SU-DHL-6 (cell line): Measurements from ENCODE around the gene SKIL.

Experiments used
- EZH2phosphoT487 ChIP-seq: fragments of 200-600 bp; sonication (generic), shearing (Covaris generic); conservative IDR thresholded peaks from 2 replicates; pipeline ENCODE4 v1.6.1; 2018; ENCODE audit warnings: mild to moderate bottlenecking, antibody characterized with exemption, low read length, moderate library complexity, mixed read lengths
- TF ChIP-seq, protein P1 (sequence below): fragments of 200-600 bp; sonication (generic); IDR thresholded peaks from one replicate; pipeline ENCODE4 v1.5.1; 2017; ENCODE audit warnings: antibody characterized with exemption, mild to moderate bottlenecking, low read length, moderate library complexity; ENCODE audit not compliant: insufficient read depth, poor library complexity, severe bottlenecking

DNA sequence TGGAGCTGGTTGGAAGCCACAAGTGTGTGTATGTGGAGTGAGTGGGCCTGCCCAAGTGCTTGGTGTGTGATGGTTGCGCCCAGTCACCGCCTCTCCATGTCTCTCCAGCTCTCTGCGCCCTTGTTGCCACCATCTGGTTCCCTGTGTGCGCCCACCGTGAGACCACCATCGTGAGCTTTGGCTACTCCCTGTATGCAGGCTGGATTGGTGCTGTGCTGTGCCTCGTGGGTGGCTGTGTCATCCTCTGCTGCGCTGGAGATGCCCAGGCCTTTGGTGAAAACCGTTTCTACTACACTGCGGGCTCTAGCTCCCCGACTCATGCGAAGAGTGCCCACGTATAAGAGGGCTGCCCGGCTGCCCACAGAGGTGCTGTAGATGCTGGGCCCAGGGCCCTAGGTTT, 74.9 kb downstream of the SKIL start:
- TF ChIP-seq, protein P1, sequence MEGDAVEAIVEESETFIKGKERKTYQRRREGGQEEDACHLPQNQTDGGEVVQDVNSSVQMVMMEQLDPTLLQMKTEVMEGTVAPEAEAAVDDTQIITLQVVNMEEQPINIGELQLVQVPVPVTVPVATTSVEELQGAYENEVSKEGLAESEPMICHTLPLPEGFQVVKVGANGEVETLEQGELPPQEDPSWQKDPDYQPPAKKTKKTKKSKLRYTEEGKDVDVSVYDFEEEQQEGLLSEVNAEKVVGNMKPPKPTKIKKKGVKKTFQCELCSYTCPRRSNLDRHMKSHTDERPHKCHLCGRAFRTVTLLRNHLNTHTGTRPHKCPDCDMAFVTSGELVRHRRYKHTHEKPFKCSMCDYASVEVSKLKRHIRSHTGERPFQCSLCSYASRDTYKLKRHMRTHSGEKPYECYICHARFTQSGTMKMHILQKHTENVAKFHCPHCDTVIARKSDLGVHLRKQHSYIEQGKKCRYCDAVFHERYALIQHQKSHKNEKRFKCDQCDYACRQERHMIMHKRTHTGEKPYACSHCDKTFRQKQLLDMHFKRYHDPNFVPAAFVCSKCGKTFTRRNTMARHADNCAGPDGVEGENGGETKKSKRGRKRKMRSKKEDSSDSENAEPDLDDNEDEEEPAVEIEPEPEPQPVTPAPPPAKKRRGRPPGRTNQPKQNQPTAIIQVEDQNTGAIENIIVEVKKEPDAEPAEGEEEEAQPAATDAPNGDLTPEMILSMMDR: no peak
- TF ChIP-seq EZH2phosphoT487: no peak
